K562 (cell line): ENCODE data around the gene DYNC1H1. TPM values are rescaled to one million over a fixed set of nuclear protein-coding genes. Genes with fewer than 3 reads are reported as not detected.

Source experiments
- ARID2 ChIP-seq: fragments of 450-650 bp; IDR thresholded peaks from 2 replicates; pipeline ENCODE4 v1.6.1; 2017; ENCODE audit warnings: antibody characterized with exemption, mild to moderate bottlenecking
- CBX8 ChIP-seq: fragments of 200-600 bp; sonication (generic); IDR thresholded peaks from 2 replicates; pipeline ENCODE4 v1.6.1; 2012; ENCODE audit warnings: borderline replicate concordance, mixed run types, low read depth, mild to moderate bottlenecking, moderate library complexity, mixed read lengths, low read length, control low read depth, inconsistent platforms; ENCODE audit not compliant: poor library complexity, severe bottlenecking; ENCODE audit errors: extremely low read depth
- CUX1 ChIP-seq: fragments of 200-800 bp; sonication (Bioruptor generic); IDR thresholded peaks from 2 replicates; pipeline ENCODE4 v1.6.1; 2016; ENCODE audit warnings: missing genetic modification characterization, missing compliant biosample characterization
- DEAF1 ChIP-seq: fragments of 450-650 bp; formaldehyde crosslinking; IDR thresholded peaks from 2 replicates; pipeline ENCODE4 v1.4.0; 2020; ENCODE audit warnings: mild to moderate bottlenecking, moderate library complexity
- ELF1 ChIP-seq: fragments of 200-800 bp; sonication (Bioruptor generic); IDR thresholded peaks from 2 replicates; pipeline ENCODE4 v1.6.1; 2016; ENCODE audit warnings: missing genetic modification characterization, missing compliant biosample characterization
- FIP1L1 ChIP-seq: fragments of 200-400 bp; formaldehyde crosslinking; IDR thresholded peaks from 2 replicates; pipeline ENCODE4 v1.6.1; 2018; ENCODE audit warnings: mild to moderate bottlenecking, low read depth, low read length; ENCODE audit not compliant: poor library complexity, severe bottlenecking
- FOXK1 ChIP-seq: sonication (generic); formaldehyde crosslinking; IDR thresholded peaks from 2 replicates; pipeline ENCODE4 v1.8.0; 2022; ENCODE audit warnings: missing genetic modification reagents, mild to moderate bottlenecking, borderline replicate concordance
- HNRNPH1 ChIP-seq: fragments of 200-400 bp; formaldehyde crosslinking; optimal IDR thresholded peaks from 2 replicates; pipeline ENCODE3; 2017; ENCODE audit warnings: low read depth, mild to moderate bottlenecking, low read length, moderate library complexity
- HNRNPL ChIP-seq: fragments of 200-400 bp; formaldehyde crosslinking; IDR thresholded peaks from 2 replicates; pipeline ENCODE4 v1.6.1; 2017; ENCODE audit warnings: low read depth, mild to moderate bottlenecking, low read length
- KDM2B ChIP-seq: fragments of 250-450 bp; sonication (Bioruptor Pico); IDR thresholded peaks from 2 replicates; pipeline ENCODE4 v1.8.0; 2021; ENCODE audit warnings: mild to moderate bottlenecking, moderate library complexity
- MAFF ChIP-seq: IDR thresholded peaks from 2 replicates; pipeline ENCODE4 v1.6.1; 2012; ENCODE audit warnings: low read length, improper control_type of control experiment
- MAZ ChIP-seq, 2 experiments: fragments of 450-650 bp in 1 of 2; sonication (generic) in 1 of 2; formaldehyde crosslinking; IDR thresholded peaks in 1 of 2; conservative IDR thresholded peaks in 1 of 2; 2 replicates each; pipeline versions ENCODE4 v1.4.0 to v1.5.0; 2020; ENCODE audit warnings: mild to moderate bottlenecking in 1 of 2, missing genetic modification reagents in 1 of 2
- MTA2 ChIP-seq: fragments of 450-650 bp; IDR thresholded peaks from 2 replicates; pipeline ENCODE4 v1.6.1; 2016; ENCODE audit warnings: low read depth
- NFYB ChIP-seq: IDR thresholded peaks from 2 replicates; pipeline ENCODE4 v1.6.1; 2011; ENCODE audit warnings: mild to moderate bottlenecking, moderate library complexity; ENCODE audit not compliant: insufficient read length; ENCODE audit errors: extremely low read depth
- PHTF2 ChIP-seq: fragments of 250-450 bp; sonication (Bioruptor Pico); IDR thresholded peaks from 2 replicates; pipeline ENCODE4 v1.5.0; 2021; ENCODE audit warnings: mild to moderate bottlenecking
- POLR2AphosphoS2 ChIP-seq: IDR thresholded peaks from 2 replicates; pipeline ENCODE4 v1.6.1; 2012; ENCODE audit warnings: low read length, improper control_type of control experiment
- RB1 ChIP-seq: fragments of 450-650 bp; IDR thresholded peaks from 2 replicates; pipeline ENCODE4 v1.6.1; 2017; ENCODE audit warnings: low read depth, mild to moderate bottlenecking
- RHOXF2B ChIP-seq: fragments of 250-450 bp; sonication (Bioruptor Pico); conservative IDR thresholded peaks from 2 replicates; pipeline ENCODE4 v1.5.1; 2021
- RNF2 ChIP-seq: sonication (generic); IDR thresholded peaks from 2 replicates; pipeline ENCODE4 v1.6.1; 2016
- SMC3 ChIP-seq: conservative IDR thresholded peaks from 2 replicates; pipeline ENCODE4 v1.6.1; 2011; ENCODE audit warnings: low read depth, low read length, improper control_type of control experiment; ENCODE audit not compliant: insufficient read depth
- ZEB2 ChIP-seq: fragments of 450-650 bp; IDR thresholded peaks from 2 replicates; pipeline ENCODE4 v1.6.1; 2016
- ZNF140 ChIP-seq: fragments of 250-450 bp; sonication (Bioruptor Pico); IDR thresholded peaks from 2 replicates; pipeline ENCODE4 v1.8.0; 2021; ENCODE audit warnings: moderate library complexity, mild to moderate bottlenecking, inconsistent platforms
- polyA plus RNA-seq, 8 experiments: library from polyadenylated mRNA; depleted of rRNA in 4 of 8; stranded (reverse) in 5 of 8; unstranded in 3 of 8; fragments of >200 nt; fragmentation: Nextera tagmentation in 2 of 8; fragmentation: Illumina TruSeq in 1 of 8; extraction: Ambion mirVana in 2 of 8; extraction: Trizol in 1 of 8; gene quantifications; 2 replicates each; pipeline versions ENCODE4 v1.2.1 to v1.2.3, GENCODE V29; 2011 to 2014; ENCODE audit warnings: inconsistent platforms in 1 of 8, missing spikeins in 1 of 8
- total RNA-seq, 7 experiments: library from RNA; depleted of rRNA in 6 of 7; stranded (reverse); fragments of >200 nt in 6 of 7; fragmentation: Illumina TruSeq in 2 of 7; extraction: Trizol in 2 of 7; gene quantifications; 2 replicates each; pipeline versions ENCODE4 v1.2.1 to v1.2.3, GENCODE V29; 2011 to 2021; ENCODE audit warnings: low replicate concordance in 1 of 7

The DYNC1H1 gene
- total and polyA plus RNA-seq, 9 of the 15 experiments (the other 6 are each of a cell fraction or from before 2014, with no cell fraction given) = 31.9 to 335 (median 115) TPM

- TF ChIP-seq DEAF1 = 0 out of 2 replicates have a peak, but pooled peaks have one; percentile 7
- TF ChIP-seq ZNF140 (CRISPR knock-in tag) = no peak
- TF ChIP-seq CBX8 = no peak
- no peak for TF ChIP-seq ELF1
- TF ChIP-seq FIP1L1 = no peak
- TF ChIP-seq ZEB2 = peak; percentile 41; the same call in 1 of the 2 replicates
- no peak for TF ChIP-seq HNRNPL
- TF ChIP-seq FOXK1 (CRISPR knock-in tag) = 0 out of 2 replicates have a peak, but pooled peaks have one; percentile 32
- TF ChIP-seq NFYB = no peak
- no peak for TF ChIP-seq CUX1 (CRISPR knock-in tag)
- TF ChIP-seq MAZ (CRISPR knock-in tag; conservative IDR thresholded peaks at IDR 0.05 in 1 of 2, IDR thresholded peaks at IDR 0.05 in 1 of 2) = peak in 1 of 2 experiments; percentile 19; a peak in 1 of 4 replicates
- TF ChIP-seq RNF2 = 0 out of 2 replicates have a peak, but pooled peaks have one; percentile 41
- no peak for TF ChIP-seq PHTF2 (CRISPR knock-in tag)
- no peak for TF ChIP-seq POLR2AphosphoS2
- TF ChIP-seq HNRNPH1 = no peak
- no peak for TF ChIP-seq MAFF
- TF ChIP-seq SMC3 = peak; percentile 38; the same call in 1 of the 2 replicates
- TF ChIP-seq RB1 = no peak
- TF ChIP-seq MTA2 = no peak
- TF ChIP-seq ARID2 = no peak
- TF ChIP-seq RHOXF2B (CRISPR knock-in tag) = no peak
- no peak for TF ChIP-seq KDM2B
These were observed 3.2 kb upstream of the DYNC1H1 start (continued) for GRCh38 chr14:101961011-101961721.
